Endodermal cell (in vitro differentiated cells): ENCODE results near the gene HSPE1. TPM values are rescaled to one million over a fixed set of nuclear protein-coding genes. Genes with fewer than 3 reads are reported as not detected.

Experiments
- DNase-seq: peaks from one replicate; pipeline ENCODE4 v3.0.0-alpha.2; 2017
- H3K27ac ChIP-seq: 2 replicates; pipeline ENCODE4 v1.5.1; 2013; ENCODE audit warnings: mild to moderate bottlenecking, low read depth, low read length, moderate library complexity
- H3K27me3 ChIP-seq: 2 replicates; pipeline ENCODE4 v1.6.1; 2013; ENCODE audit warnings: mild to moderate bottlenecking, low read length, moderate library complexity; ENCODE audit not compliant: insufficient read depth, control insufficient read depth, poor library complexity, severe bottlenecking
- H3K36me3 ChIP-seq: 2 replicates; pipeline ENCODE4 v1.7.0; 2013; ENCODE audit warnings: mild to moderate bottlenecking, low read length, moderate library complexity; ENCODE audit not compliant: control insufficient read depth, insufficient read depth
- H3K4me1 ChIP-seq: one replicate; pipeline ENCODE4 v1.7.0; 2013; ENCODE audit warnings: low read length; ENCODE audit not compliant: control insufficient read depth, insufficient read depth
- H3K4me3 ChIP-seq: 2 replicates; pipeline ENCODE4 v1.5.1; 2013; ENCODE audit warnings: mild to moderate bottlenecking, low read length, moderate library complexity
- H3K9ac ChIP-seq: 2 replicates; pipeline ENCODE4 v1.6.1; 2013; ENCODE audit warnings: mild to moderate bottlenecking, low read length, moderate library complexity; ENCODE audit not compliant: poor library complexity, severe bottlenecking; ENCODE audit errors: extremely low read depth
- H3K9me3 ChIP-seq: 2 replicates; pipeline ENCODE4 v1.6.1; 2013; ENCODE audit warnings: mild to moderate bottlenecking, low read length, moderate library complexity; ENCODE audit not compliant: control insufficient read depth
- H3K27ac Mint-ChIP-seq: 2 replicates; pipeline ENCODE4 v1.8.0; 2020; ENCODE audit warnings: mixed read lengths
- H3K27me3 Mint-ChIP-seq: 2 replicates; pipeline ENCODE4 v1.8.0; 2021; ENCODE audit warnings: mild to moderate bottlenecking, mixed read lengths; ENCODE audit not compliant: insufficient read depth
- H3K36me3 Mint-ChIP-seq: 2 replicates; pipeline ENCODE4 v1.8.0; 2020; ENCODE audit warnings: low read depth, mixed read lengths
- H3K4me1 Mint-ChIP-seq: 2 replicates; pipeline ENCODE4 v1.8.0; 2020; ENCODE audit warnings: mixed read lengths
- H3K4me3 Mint-ChIP-seq: 2 replicates; pipeline ENCODE4 v1.8.0; 2020; ENCODE audit warnings: mild to moderate bottlenecking, moderate library complexity, mixed read lengths
- H3K9me3 Mint-ChIP-seq: 2 replicates; pipeline ENCODE4 v1.8.0; 2020; ENCODE audit warnings: mild to moderate bottlenecking, mixed read lengths
- WGBS, 2 experiments: methylation state at CpG; one replicate each; pipeline versions ENCODE4 v1.1.5 to v1.1.7; 2013; ENCODE audit warnings: missing lambda C conversion rate in 2 of 2, mixed read lengths in 1 of 2; ENCODE audit not compliant: insufficient coverage in 1 of 2, insufficient read length in 1 of 2; 5-methylcytosine and 5-hydroxymethylcytosine counted together
- total RNA-seq, 2 donors: library from RNA; stranded (reverse); fragmentation: NEBNext Ultra II Directional in 1 of 2; extraction: Animal tissue kit (Norgen Biotek cat#: 25700) in 1 of 2; gene quantifications; 2 replicates in 1 of 2; 3 replicates in 1 of 2; pipeline ENCODE4 v1.2.1, GENCODE V29; 2021
- TF ChIP-seq, protein P1 (sequence below): fragments of 200-600 bp; sonication (generic); conservative IDR thresholded peaks from 2 replicates; pipeline ENCODE4 v1.5.0; 2021; ENCODE audit warnings: antibody characterized with exemption, mild to moderate bottlenecking

Gene HSPE1
- total RNA-seq, 2 donors from 2014 or later, result 198 to 218 TPM

DNA sequence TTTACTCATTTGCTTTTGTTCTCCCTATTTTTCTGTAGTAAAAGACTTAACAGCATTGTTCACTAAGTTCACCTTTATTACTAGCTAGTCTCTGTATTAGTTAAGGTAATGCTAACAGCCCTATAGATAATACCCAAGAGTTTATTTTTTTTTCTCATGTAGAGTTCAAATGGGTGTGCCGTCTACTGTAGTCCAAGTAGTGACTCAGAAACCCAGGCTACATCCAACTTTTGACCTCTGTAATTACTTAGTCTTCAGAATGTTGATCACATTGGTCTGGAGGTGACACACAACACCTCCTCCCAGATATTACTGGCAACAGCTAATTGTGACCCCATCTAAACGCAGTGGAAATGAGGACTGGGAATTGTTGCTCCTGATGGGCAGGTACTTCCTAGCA is 39.1 kb upstream of the HSPE1 start:
- WGBS, 2 experiments, result 86 to 92% methylated on average over 1 to 2 of the region's 2 CpGs

DNA sequence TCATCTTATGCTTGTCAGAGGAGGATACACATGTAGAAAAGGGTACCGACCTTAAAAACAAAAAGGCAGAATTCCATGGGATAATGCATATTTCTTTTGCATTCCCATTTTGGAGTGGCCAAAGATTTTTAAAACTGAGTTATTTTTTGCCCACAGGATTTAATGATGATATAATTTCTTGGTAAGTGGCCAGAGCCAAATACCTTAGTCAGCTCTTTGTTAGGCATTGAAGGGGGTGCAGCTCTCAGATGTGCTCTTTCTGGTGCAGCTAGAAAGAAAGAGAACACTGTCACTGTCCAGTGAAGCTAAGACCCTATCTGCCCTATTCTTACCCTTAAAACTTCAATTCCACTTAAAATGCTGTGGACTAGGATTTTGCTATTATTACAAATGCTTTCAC is 36.0 kb upstream of the HSPE1 start:
- H3K4me1 ChIP-seq, result no peaks in the 10 kb centered on the region
- H3K4me3 ChIP-seq, result no peak overlapping the region
- no peak overlapping the region for H3K4me3 Mint-ChIP-seq
- H3K4me1 Mint-ChIP-seq, result no peaks in the 10 kb centered on the region
- H3K27me3 ChIP-seq, result no peaks in the 10 kb centered on the region
- no peak overlapping the region for H3K27ac ChIP-seq
- H3K9ac ChIP-seq, result no peak overlapping the region
- WGBS, 2 experiments, result 92 to 100% methylated on average over 1 of the region's 1 CpG
- TF ChIP-seq, protein P1, sequence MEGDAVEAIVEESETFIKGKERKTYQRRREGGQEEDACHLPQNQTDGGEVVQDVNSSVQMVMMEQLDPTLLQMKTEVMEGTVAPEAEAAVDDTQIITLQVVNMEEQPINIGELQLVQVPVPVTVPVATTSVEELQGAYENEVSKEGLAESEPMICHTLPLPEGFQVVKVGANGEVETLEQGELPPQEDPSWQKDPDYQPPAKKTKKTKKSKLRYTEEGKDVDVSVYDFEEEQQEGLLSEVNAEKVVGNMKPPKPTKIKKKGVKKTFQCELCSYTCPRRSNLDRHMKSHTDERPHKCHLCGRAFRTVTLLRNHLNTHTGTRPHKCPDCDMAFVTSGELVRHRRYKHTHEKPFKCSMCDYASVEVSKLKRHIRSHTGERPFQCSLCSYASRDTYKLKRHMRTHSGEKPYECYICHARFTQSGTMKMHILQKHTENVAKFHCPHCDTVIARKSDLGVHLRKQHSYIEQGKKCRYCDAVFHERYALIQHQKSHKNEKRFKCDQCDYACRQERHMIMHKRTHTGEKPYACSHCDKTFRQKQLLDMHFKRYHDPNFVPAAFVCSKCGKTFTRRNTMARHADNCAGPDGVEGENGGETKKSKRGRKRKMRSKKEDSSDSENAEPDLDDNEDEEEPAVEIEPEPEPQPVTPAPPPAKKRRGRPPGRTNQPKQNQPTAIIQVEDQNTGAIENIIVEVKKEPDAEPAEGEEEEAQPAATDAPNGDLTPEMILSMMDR, result no peak
- H3K27me3 Mint-ChIP-seq, result no peaks in the 10 kb centered on the region
- no peak for DNase-seq
- no peak overlapping the region for H3K27ac Mint-ChIP-seq
- peaks cover 43% of the 10 kb centered on the region for H3K36me3 ChIP-seq
- no peaks in the 10 kb centered on the region for H3K9me3 ChIP-seq
- peaks cover 44% of the 10 kb centered on the region for H3K36me3 Mint-ChIP-seq
- H3K9me3 Mint-ChIP-seq, result no peaks in the 10 kb centered on the region

More for the DNA sequence above, 39.1 kb upstream of the HSPE1 start:
- Mint-ChIP-seq H3K36me3 (peaks cover 28% of the 10 kb centered on the region), H3K27ac (no peak overlapping the region), H3K4me3 (no peak overlapping the region), H3K27me3 (no peaks in the 10 kb centered on the region), H3K4me1 (no peaks in the 10 kb centered on the region), H3K9me3 (no peaks in the 10 kb centered on the region)
- DNase-seq, result no peak
- Histone ChIP-seq H3K27me3 (no peaks in the 10 kb centered on the region), H3K27ac (no peak overlapping the region), H3K4me1 (no peaks in the 10 kb centered on the region), H3K9me3 (no peaks in the 10 kb centered on the region), H3K4me3 (no peak overlapping the region), H3K9ac (no peak overlapping the region), H3K36me3 (peaks cover 26% of the 10 kb centered on the region)
- TF ChIP-seq, protein P1, result no peak

GRCh38 chr2:197472166-197472565 is 28.0 kb upstream of the HSPE1 start:
- Histone ChIP-seq H3K36me3 (peaks cover 53% of the 10 kb centered on the region), H3K9ac (no peak overlapping the region), H3K27ac (no peak overlapping the region), H3K9me3 (no peaks in the 10 kb centered on the region), H3K4me1 (no peaks in the 10 kb centered on the region), H3K27me3 (no peaks in the 10 kb centered on the region), H3K4me3 (no peak overlapping the region)
- Mint-ChIP-seq H3K27me3 (no peaks in the 10 kb centered on the region), H3K9me3 (no peaks in the 10 kb centered on the region), H3K4me1 (no peaks in the 10 kb centered on the region), H3K27ac (no peak overlapping the region), H3K36me3 (peaks cover 47% of the 10 kb centered on the region), H3K4me3 (no peak overlapping the region)
- WGBS, 2 experiments, result 95 to 100% methylated on average over 2 to 4 of the region's 5 CpGs
- no peak for DNase-seq
- TF ChIP-seq, protein P1, result no peak
